Fibroblast of pulmonary artery (primary cell): Measurements from ENCODE around the gene RAP1A.

Source experiments
- DNase-seq: peaks from one replicate; pipeline ENCODE4 v3.0.0-alpha.2; 2010; ENCODE audit warnings: low read depth
- H3K4me3 ChIP-seq: replicated peaks from 2 replicates; pipeline ENCODE4 v1.5.1; 2011; ENCODE audit warnings: low read depth, mild to moderate bottlenecking, control low read depth, low read length, moderate library complexity
- CTCF ChIP-seq: IDR thresholded peaks from 2 replicates; pipeline ENCODE4 v1.5.1; 2011; ENCODE audit warnings: mild to moderate bottlenecking, control low read depth, low read length, inconsistent platforms; ENCODE audit errors: missing control alignments

The RAP1A gene

GRCh38 chr1:111581166-111581565 lies 38.4 kb upstream of the RAP1A start:
- H3K4me3 ChIP-seq = no peak overlapping the region
- TF ChIP-seq CTCF = no peak
- DNase-seq = no peak

- TF ChIP-seq CTCF = no peak
- no peak overlapping the region for H3K4me3 ChIP-seq
Observed at GRCh38 chr1:111582016-111582415, 37.6 kb upstream of the RAP1A start.

DNA sequence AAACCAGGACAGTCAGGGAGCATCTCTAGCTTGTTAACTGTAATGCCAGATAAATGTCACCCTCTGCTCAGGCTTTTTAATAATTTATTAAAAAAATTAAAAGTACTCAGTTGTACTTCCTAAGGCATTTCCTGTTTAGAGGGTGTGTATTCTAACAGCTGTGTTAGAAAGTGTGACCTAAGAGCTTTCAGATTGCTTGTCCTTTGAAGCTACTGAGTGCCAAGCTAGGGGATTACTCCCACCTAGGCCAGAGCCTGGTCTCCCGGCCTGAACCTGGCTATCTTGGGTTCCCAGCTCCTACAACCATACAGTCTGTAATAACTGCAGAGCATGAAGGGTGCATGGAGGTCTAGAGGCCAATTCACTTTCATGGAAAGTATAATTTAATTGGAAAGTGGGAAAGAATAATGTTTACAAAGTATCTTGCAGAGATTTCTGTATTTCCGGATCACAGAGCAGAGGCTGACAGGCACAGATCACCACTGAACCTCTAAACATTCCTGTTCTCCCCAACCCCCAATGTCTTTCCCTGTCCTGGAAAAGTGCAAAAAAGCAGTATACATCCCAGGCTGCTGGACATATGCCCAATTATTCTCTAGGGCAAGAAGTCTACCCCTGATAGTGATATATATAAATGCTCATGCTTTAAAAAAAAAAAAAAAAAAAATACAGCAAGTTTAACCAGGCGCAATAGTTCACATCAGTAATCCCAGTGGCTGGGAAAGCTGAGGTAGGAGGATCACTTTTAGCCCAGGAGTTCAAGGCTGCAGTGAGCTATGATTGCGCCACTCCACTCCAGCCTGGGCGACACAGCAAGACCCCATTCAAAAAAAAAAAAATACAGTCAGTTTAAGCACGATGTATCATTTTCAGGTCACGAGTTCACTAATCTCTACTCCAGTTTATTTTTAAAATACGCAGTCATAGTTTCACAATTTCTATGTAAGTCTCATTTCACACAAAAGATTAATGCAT lies 36.7 kb upstream of the RAP1A start:
- no peak for TF ChIP-seq CTCF
- no peak overlapping the region for H3K4me3 ChIP-seq
- no peak for DNase-seq

More at GRCh38 chr1:111582016-111582415, 37.6 kb upstream of the RAP1A start:
- DNase-seq = no peak

DNA sequence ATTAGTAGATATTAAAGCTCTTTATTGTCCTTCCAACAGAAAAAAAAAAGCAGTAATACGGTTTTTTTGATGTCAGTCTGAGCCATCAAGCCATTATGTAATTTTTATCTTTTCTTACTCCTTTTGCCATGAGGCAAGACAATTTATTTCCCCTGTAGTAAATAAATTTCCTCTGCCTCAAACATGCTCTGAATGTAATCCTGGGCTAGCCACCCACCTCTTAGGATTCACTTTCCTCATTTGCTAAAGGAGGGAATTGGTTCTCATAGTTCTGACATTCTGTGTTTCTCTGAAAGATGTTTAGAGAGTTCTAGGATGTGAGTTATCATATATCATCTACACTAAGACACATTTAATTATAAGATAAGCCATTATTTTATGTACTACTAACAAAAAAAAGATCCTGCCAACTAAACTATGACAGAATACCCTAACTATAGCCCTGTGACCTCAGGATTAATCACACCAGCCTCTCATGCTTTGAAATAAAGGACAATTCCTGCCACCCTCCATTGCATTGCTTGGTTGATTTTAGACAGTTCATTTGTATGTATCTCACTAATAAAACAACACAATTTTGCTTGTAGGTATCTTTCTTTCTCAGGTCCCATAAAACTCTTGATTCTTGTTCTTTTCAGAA lies 34.0 kb upstream of the RAP1A start:
- no peak overlapping the region for H3K4me3 ChIP-seq
- no peak for DNase-seq
- no peak for TF ChIP-seq CTCF

GRCh38 chr1:111586112-111586511 lies 33.5 kb upstream of the RAP1A start:
- no peak for DNase-seq
- H3K4me3 ChIP-seq = no peak overlapping the region
- no peak for TF ChIP-seq CTCF

DNA sequence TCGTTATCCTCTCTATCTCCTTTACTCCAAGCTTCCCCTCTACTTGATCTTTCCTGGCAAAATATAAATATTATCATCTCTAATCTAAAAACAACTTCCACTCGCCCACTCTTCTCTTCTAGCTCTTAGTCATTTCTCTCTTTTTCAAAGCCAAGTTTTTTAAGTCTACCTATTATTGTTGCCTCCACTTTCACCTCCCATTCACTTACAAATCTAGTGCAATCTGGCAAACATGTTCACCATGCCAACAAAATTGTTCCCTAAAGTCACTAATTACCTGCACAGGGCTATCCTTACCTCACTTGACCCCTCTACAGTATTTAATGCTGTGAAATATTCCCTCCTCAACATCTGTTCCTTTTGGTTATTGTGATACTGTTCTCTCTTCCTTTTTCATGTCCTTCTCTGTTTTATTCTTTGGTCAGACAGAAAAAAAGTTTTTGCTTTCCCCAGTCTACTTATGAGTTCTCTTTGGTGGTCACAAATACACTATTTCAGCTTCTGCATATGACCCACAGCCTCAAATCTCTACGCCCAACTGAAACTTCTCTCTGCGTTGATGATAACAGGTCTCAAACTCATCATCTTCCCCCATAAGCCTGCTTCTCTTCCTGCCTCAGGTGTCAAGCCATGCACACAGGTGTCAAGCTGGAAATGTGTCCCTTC lies 31.9 kb upstream of the RAP1A start:
- TF ChIP-seq CTCF = no peak
- no peak for DNase-seq

More for the DNA sequence above, 31.9 kb upstream of the RAP1A start:
- H3K4me3 ChIP-seq = no peak overlapping the region
